C4-2B (cell line): ENCODE results near the gene STEAP4.
"Not testable (repeated sequence)": the region's sequence is repeated elsewhere in the genome, so short reads cannot be mapped to it uniquely, and the experiment has no call there.

Experiments used
- H3K27ac ChIP-seq: fragments of 450-650 bp; 2 replicates; pipeline ENCODE4 v1.5.1; 2017
- ZFX ChIP-seq: fragments of 450-650 bp; IDR thresholded peaks from 2 replicates; pipeline ENCODE4 v1.6.1; 2017
- TF ChIP-seq, protein P1 (sequence below): fragments of 450-650 bp; conservative IDR thresholded peaks from 2 replicates; pipeline ENCODE4 v1.5.1; 2017; ENCODE audit warnings: mild to moderate bottlenecking

STEAP4 gene

DNA sequence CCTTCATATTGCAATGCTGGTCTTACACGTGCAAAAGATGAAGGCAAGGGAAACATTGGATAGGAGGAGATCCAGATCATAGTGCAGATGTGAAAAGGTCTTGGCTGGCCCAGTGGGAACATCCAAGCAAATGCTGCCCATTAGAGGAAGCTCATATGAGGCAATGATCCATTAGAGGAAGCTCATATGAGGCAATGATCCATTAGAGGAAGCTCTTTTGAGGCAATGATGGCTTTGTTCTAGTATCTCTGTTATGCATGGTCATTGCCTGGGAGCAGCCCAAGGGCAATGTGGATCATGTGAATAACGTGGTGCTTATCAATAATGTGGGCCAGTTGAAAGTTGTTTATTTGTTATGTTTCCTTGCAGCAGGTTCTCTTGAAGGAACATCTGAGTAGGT is 37.8 kb downstream of the STEAP4 start:
- TF ChIP-seq, protein P1, sequence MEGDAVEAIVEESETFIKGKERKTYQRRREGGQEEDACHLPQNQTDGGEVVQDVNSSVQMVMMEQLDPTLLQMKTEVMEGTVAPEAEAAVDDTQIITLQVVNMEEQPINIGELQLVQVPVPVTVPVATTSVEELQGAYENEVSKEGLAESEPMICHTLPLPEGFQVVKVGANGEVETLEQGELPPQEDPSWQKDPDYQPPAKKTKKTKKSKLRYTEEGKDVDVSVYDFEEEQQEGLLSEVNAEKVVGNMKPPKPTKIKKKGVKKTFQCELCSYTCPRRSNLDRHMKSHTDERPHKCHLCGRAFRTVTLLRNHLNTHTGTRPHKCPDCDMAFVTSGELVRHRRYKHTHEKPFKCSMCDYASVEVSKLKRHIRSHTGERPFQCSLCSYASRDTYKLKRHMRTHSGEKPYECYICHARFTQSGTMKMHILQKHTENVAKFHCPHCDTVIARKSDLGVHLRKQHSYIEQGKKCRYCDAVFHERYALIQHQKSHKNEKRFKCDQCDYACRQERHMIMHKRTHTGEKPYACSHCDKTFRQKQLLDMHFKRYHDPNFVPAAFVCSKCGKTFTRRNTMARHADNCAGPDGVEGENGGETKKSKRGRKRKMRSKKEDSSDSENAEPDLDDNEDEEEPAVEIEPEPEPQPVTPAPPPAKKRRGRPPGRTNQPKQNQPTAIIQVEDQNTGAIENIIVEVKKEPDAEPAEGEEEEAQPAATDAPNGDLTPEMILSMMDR: no peak
- no peak for TF ChIP-seq ZFX
- no peak overlapping the region for H3K27ac ChIP-seq

DNA sequence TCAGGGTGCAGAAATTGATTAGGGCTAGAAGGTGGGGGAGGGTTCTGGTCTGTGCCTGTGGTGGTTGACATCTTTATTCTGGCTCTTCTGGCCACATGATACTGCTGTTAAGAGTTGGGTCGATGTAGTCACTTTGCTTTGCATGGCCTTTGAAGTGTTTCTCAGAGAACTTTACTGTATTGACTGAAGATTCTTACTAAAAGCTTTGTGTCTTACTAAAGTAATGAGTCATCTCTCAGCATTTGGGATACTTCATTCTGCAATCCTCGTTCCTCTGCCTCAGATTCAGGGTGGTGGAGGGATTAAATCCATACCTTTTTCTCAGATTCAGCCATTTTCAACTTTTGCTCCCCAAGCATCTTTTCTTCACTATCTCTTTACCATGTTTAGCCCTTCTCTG is 38.6 kb downstream of the STEAP4 start:
- TF ChIP-seq, protein P1: no peak
- TF ChIP-seq ZFX: no peak
- no peak overlapping the region for H3K27ac ChIP-seq

DNA sequence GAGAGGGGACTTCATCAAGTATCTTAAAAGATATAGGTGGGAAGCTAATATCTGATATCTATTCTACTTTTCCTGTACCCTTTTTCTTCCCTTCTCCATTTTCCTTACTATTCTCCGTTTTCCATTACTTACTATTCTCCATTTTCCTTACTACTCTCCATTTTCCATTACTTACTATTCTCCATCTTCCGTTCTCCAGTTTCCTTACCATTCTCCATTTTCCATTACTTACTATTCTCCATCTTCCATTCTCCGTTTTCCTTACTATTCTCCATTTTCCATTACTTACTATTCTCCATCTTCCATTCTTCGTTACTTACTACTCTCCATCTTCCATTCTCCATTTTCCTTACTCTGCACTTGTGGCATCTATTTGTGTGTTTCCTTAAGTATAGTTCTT is 39.3 kb downstream of the STEAP4 start:
- H3K27ac ChIP-seq: no peak overlapping the region
- no peak for TF ChIP-seq ZFX
- TF ChIP-seq, protein P1: no peak

DNA sequence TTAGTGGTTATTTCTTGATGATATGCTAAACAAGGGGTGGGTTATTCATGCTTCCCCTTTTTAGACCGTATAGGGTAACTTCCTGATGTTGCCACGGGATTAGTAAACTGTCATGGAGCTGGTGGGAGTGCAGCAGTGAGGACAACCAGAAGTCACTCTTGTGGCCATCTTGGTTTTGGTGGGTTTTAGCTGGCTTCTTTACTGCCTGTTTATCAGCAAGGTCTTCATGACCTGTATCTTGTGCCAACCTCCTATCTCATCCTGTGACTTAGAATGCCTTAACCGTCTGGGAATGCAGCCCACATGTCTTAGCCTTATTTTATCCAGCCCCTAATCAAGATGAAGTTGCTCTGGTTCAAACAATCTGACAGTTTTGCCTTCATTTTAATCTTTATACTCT is 41.7 kb downstream of the STEAP4 start:
- H3K27ac ChIP-seq: not testable (repeated sequence)

DNA sequence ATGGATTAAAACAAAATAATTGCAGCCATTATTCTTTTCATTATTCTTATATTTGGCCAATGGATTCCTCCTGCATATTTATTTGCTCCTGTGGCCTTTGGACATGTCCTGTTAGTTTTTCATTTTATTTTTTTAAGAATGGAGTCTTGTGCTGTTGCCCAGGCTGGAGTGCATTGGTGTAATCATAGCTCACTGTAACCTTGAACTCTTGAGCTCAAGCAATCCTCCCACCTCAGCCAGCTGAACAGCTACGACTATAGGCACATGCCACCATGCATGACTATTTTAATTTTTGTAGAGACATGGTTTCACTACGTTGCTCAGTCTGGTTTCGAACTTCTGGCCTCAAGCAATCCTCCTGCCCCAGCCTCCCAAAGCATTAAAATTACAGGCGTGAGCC is 44.1 kb downstream of the STEAP4 start:
- no peak for TF ChIP-seq ZFX
- TF ChIP-seq, protein P1: no peak
- H3K27ac ChIP-seq: no peak overlapping the region

DNA sequence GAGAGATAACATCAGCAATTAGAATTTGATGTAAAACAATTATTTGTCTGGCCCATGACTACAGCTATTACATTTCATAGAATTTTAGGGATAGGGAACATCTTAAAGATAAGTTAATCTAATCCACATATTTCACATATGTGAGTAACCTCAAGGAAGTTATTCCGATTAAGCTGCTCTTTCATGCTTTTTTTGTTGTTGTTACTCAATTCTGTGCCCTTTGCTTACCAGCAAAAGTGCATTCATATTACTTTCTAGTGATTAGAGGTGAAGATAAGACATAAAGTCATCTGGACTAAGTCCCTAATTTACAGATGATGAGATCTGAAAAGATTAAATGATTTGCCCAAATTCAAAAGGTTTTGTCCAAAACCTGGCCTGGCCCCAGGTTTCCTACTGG is 46.0 kb downstream of the STEAP4 start:
- H3K27ac ChIP-seq: no peak overlapping the region
- TF ChIP-seq ZFX: no peak
- TF ChIP-seq, protein P1: no peak

DNA sequence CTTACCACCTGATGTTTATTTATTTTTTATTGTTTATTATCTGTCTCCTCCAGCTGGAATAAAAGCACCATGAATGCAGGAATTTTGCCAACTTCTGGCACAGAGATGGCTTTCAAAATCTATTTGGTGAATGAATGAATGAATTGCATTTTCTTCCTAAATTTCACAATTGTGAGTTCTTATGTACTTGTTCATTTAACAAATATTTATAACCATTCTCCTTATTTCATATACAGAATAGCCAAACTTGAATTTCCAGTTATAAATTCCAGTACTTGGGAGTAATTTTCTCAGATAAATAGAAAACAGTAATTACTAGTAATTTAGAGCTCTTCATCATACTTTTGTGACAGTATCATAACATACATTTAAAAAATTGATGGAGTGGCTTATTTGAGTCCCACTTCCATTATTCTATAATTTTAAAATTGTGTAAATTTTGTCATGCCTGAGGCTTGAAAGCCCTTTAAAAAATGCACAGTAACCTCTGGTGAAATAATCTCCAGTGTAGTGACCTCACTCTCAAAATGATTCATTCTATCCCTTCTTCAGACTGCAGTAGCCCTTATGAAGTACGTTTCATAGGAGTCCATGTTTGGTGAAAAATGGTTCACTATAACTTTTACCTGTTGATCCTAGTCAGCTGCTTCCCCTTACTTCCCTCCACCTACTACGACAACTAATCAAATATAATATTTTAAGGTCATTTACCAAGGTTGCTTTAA is 46.9 kb downstream of the STEAP4 start:
- no peak overlapping the region for H3K27ac ChIP-seq
- TF ChIP-seq, protein P1: no peak
- no peak for TF ChIP-seq ZFX

DNA sequence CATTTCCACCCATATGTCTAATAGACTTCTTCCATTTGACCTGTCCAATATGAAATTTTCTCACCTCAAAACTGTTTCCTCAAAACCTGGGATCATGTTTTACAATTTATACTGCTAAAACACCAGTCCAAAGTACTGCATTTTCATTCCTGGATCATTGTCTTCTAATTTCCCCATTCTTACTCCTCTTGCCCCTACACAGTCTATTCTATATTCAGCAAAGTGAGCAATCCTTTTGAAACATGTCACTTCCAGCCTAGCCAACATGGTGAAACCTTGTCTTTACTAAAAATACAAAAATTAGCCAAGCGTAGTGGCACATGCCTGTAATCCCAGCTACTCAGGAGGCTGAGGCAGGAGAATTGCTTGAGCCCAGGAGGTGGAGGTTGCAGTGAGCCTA is 48.4 kb downstream of the STEAP4 start:
- H3K27ac ChIP-seq: not testable (repeated sequence)
